Measurements from ENCODE around the gene DDX49.

The DDX49 gene, protein sequence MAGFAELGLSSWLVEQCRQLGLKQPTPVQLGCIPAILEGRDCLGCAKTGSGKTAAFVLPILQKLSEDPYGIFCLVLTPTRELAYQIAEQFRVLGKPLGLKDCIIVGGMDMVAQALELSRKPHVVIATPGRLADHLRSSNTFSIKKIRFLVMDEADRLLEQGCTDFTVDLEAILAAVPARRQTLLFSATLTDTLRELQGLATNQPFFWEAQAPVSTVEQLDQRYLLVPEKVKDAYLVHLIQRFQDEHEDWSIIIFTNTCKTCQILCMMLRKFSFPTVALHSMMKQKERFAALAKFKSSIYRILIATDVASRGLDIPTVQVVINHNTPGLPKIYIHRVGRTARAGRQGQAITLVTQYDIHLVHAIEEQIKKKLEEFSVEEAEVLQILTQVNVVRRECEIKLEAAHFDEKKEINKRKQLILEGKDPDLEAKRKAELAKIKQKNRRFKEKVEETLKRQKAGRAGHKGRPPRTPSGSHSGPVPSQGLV

GRCh38 chr19:18919086-18919899 is at the start of gene DDX49, which contains the start of gene COPE:
DDX49 (plus strand) TSS chr19:18919715; CDS start chr19:18919742, 27 bp downstream.
COPE (minus strand) TSS chr19:18919387; CDS start chr19:18919348, 39 bp downstream.
- peak; percentile 100 for DNase-seq

GRCh38 chr19:18869781-18870530 is 49.6 kb upstream of the DDX49 start:
- no peak for DNase-seq

DNA sequence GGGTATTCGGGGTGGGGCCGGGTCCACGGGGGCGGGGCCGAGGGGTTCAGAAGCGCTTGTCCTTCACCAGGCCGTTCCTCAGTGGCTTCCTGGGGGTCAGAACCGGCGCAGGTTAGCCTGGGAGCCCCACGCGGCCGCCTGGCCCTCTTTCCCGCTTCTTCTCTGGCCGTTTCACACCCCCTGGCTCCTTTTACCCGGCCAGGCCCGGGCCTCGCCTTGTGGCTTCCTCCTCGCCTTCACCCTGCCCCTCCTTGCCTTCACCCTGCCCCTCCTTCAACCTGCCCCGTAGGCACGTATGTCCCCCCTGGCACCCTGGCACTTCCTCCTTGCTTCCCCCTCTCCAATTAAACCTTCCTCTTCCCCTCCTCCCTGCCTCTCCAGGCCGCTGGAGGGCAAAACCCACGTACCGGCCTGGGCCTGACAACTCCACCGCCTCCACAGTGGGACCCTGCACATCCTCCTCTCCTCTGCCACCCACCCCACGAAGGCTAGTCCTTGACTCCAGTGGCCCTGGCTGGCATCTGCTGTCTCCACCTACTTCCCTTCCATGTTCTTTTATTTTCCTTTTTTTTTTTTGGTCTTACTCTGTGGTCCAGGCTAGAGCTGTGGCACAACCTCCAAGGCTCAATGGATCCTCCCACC is 48.9 kb upstream of the DDX49 start:
- no peak for DNase-seq

DNA sequence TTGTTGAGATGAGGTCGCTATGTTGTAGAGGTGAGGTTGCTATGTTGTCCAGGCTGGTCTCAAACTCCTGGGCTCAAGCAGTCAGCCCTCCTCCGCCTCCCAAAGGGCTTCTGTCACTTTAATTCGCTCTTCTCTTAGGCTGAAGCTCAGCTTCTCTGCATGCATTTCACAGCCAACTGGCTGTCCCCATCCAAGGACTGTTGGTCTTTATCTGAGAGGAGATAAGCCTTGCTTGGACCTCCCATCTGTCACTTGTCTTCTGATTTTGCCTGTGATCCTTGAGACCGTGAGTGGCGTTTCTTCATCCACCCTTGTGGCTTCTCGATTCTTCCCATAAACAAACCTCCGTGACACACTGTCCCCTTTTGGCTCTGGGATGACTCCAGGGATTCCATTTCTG is 48.0 kb upstream of the DDX49 start:
- peak; percentile 40 for DNase-seq

DNA sequence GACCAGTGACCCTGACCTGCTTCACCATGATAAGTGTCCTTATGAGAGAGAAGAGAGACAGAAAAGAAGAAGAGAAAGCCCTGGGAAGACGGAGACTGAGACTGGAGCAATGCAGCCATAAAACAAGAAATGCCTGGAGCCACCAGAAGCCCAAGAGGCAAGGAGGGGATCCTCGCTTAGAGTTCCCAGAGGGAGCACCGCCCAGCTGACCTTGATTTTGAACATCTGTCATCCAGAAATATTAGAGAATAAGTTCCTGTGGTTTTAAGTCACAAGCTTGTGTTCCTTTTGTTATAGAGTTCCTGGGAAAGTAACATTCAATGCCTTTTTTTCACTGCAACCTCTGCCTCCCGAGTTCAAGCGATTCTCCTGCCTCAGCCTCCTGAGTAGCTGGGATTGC is 43.8 kb upstream of the DDX49 start:
- no peak for DNase-seq

DNA sequence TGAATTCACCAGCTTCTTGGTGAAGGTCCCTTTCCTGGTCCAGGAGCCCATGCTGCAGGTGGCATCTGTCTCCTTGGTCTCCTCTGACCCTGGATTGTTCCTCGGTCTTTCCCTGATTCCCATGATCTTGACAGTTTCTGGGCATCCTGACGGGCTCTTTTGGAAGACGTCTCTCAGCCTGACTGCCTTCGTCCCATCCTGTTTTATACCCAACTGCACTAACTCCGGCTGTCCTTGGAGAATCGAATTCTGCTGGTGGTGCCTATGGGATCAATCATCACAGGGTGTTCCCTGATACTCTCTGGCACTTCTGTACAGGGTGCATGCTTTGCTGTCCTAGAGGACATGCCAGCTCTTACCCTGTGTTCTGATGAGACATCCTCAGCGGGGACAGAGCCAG is 42.6 kb upstream of the DDX49 start:
- no peak for DNase-seq

DNA sequence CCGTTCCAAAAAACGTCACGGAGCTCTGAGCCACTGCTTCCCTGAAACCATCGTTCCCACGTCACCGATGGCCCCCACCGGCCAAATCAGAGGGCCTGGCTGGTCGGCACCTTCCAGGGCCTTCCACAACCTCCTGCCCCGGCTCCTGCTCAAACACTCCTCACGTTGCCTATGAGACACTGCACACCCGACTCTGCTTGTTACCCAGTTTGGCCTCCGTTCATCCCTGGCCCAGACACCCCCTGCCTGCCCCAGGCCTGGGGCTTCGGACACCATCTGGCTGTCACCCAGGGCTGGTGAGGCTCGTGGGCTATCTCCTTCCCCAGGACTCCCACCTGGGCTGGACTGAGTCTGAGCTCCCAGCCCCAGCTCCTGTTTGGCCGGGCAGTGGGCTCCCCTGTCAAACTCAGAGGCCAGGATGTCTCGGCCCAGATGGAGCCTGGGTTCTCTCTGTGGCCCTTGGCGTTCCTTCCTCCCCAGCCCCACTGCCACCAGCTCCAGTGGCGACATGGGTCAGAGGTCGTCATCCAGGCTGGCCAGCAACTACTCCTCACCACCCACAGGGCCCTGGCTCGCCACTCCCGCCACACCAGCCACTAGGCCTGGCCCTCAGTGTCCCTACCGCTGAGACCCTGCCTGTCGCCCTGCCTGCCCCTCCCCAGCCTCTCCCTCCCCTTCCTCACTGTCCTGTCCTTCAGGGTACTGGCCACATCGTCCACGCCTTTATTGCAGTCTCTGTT is 41.3 kb upstream of the DDX49 start:
- DNase-seq = no peak

DNA sequence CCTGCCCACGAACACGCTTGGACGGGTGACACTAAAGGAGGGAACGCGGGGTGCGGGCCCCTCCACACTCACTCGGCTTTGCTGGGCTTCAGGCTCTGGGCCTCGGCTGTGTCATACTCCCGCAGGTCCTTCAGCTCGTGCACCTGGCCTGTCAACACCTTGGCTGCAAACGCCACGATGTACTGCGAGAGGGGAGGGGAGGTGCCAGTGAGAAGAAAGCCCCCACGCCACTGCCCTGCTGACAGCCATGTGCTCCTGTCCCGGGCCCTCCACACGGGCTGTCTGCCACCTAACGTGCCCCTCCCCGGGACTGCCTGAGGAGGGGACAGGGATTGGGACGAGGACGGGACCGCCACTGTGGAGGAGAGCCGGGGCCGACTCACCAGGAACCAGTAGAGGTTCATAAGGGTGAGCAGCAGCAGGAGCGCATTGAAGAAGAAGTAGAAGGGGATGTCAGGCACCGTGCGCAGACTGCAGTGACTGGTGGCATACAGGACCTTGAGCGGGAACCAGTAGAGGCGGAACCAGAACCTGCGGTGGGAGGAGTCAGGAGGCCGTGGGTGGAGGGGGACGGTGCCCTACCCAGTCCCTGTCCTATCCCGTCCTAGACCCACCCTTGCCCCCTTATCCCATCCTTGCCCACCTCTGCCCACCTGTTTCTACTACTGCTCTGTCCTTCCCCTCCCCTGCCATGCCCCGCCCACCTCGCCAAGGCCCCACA is 40.5 kb upstream of the DDX49 start:
- DNase-seq = no peak

GRCh38 chr19:18879579-18880373 is 39.7 kb upstream of the DDX49 start:
- DNase-seq = peak; percentile 70

GRCh38 chr19:18881491-18881890 is 38.0 kb upstream of the DDX49 start:
- DNase-seq = no peak

GRCh38 chr19:18883526-18884304 is 35.8 kb upstream of the DDX49 start:
- DNase-seq = peak; percentile 47

DNA sequence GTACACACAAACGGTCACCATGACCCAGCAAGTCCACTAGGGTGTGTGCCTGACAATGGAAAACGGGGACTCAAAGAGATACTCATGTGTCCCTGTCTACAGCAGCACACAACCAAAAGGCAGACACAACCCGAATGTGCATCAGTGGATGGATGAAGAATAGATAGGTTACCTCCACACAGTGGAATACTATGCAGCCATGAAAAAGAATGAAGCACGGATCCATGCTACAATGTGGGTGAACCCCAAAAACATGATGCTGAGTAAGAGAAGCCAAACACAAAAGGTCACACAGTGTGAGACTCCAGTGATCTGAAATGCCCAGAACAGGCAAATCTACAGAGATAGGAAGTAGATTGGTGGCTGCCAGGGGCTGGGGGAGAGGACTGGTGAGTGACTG is 32.5 kb upstream of the DDX49 start:
- DNase-seq = no peak

- DNase-seq = no peak
Measured at GRCh38 chr19:18889949-18890745, 29.4 kb upstream of the DDX49 start.

- DNase-seq = no peak
Measured at GRCh38 chr19:18893587-18894253, 25.8 kb upstream of the DDX49 start.

DNA sequence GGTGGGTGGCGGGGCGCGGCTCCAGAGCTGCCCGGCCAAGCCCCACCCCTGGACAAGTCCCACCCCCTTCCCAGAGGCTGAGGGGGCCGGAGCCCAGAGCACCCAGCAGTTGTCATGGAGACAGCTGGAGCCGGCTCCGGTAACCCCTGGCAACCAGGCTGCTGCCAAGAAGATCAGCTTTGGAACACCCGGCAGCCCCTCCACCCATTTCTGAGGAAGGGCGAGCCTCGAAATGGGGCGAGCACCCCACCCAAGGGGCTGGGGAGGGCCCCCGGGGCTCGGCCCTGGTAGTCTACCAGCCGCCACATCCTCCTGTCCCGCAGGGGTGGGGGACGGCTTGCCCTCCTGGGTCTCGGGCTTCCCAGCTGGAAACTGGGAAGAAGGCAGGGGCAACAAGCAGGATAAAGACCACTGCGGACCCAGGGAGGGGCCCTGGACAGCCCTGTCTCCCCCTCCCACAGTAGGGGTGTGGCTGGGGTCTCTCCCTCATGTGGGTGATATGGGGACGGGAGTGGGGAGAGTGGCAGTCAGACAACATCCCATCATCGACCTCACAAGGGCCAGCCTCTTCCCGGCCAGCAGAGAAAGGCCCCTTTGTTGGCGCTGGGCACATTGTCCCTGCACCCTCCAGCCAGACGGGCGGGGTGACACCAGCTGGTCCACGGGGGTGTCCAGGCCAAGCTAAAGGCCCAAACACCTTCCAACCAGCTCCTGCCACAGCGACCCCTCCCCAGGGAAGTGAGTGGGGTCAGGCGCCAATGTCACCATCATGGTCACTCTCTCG is 25.1 kb upstream of the DDX49 start:
- peak; percentile 34 for DNase-seq

DNA sequence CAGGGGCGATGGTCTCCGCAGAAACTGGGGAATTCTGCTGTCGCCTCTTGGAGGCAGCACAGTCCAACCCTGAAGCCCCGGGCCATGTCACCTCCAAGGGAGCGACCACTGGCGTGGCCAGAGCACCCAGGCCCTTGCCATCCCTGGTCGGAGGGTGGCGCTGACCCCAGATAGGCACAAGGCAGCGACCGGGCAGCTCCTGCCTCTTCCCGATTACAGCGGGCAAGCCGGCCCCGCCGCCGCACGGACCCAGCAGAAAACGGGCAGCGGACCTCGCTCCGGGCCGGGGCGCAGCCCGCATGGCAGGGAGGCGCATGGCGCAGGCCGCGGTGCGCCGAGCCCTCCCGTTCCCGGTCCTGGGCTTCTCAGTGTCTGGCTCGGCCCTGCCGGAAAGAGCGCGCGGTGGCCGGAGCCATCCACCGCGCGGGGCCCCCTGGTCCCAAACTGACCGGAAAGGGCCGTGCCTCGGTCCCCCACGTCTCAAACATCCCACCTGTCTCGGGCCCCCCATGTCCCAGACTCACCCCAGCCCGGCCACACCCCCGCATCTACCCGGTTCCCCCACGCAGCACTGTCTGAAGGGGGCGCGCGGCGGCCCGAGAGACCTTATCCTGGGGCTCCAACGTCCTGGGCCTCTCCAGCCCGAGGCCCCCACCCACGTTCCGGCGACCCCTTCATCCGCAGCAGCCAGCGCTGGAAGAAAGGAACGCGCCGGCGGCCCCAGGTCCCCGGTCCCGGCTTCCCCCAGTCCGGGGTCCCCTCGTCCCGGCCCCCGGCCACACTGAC is 24.3 kb upstream of the DDX49 start:
- peak; percentile 28 for DNase-seq

All from hematopoietic multipotent progenitor cell treated with erythropoietin and hydrocortisone succinate and interleukin-3 and kit ligand, for 8 days (in vitro differentiated cells).